ENCODE results near the gene ASB13. TPM values are rescaled to one million over a fixed set of nuclear protein-coding genes. Genes with fewer than 3 reads are reported as not detected.

The ASB13 gene
- total RNA-seq, 2 donors from 2014 or later: 0.41 to 14.3 TPM

DNA sequence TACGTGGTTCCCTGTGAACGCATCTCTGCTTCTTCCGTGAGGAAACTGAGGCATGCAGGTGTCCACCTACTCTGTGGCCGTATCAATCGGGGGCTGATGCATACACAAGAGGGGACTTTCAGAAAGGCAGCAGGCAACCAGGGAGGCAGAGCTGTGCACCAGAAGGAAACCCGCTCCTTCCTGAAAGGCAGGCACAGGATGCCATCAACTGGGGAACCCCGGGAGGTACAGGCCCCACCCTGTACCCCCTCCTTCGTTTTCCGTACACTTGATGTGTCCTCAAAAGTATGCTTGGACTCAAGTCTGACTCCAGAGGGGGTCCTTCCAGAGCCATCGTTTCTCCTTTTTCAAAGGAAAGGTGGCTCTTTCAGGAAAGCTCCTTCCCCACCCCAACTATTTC, 59.5 kb downstream of the ASB13 start:
- no peak for DNase-seq (ENCODE audit: low spot score in 2 of 2)
- H3K27ac Mint-ChIP-seq: no peak overlapping the region
- ATAC-seq: no peak
- no peaks in the 10 kb centered on the region for H3K9me3 Mint-ChIP-seq
- no peaks in the 10 kb centered on the region for H3K36me3 Mint-ChIP-seq

DNA sequence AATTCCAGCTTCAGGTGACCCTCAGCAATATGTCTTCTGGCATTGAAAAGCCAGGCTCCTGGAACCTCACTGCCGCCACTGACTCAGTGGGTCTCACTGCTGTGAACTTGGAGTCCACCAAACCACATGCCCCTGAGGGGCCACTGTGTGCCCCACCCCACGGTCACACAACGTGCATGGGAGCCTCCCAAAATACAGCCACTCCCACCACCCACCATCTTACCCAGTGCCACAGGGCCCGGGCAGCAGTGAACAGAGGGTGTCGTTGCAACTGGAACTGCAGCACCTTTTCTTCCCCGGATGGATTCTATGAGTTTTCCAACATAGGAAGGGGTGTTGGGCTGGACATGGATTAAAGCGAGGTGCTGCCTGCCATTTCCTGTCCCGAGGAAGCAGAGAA, 60.1 kb downstream of the ASB13 start:
- no peak overlapping the region for H3K27ac Mint-ChIP-seq
- ATAC-seq: no peak
- no peak for DNase-seq (ENCODE audit: low spot score in 2 of 2)
- no peaks in the 10 kb centered on the region for H3K9me3 Mint-ChIP-seq
- H3K36me3 Mint-ChIP-seq: no peaks in the 10 kb centered on the region

- no peak for ATAC-seq
Observed at GRCh38 chr10:5604961-5605360, 61.4 kb downstream of the ASB13 start.

GRCh38 chr10:5604236-5604925, 62.0 kb downstream of the ASB13 start:
- no peak for DNase-seq (ENCODE audit: low spot score in 2 of 2)
- Mint-ChIP-seq H3K36me3 (no peaks in the 10 kb centered on the region), H3K27ac (no peak overlapping the region), H3K9me3 (no peaks in the 10 kb centered on the region)
- ATAC-seq: no peak

More at GRCh38 chr10:5604961-5605360, 61.4 kb downstream of the ASB13 start:
- H3K36me3 Mint-ChIP-seq: no peaks in the 10 kb centered on the region
- H3K27ac Mint-ChIP-seq: no peak overlapping the region
- no peaks in the 10 kb centered on the region for H3K9me3 Mint-ChIP-seq
- DNase-seq (ENCODE audit: low spot score in 2 of 2): no peak

DNA sequence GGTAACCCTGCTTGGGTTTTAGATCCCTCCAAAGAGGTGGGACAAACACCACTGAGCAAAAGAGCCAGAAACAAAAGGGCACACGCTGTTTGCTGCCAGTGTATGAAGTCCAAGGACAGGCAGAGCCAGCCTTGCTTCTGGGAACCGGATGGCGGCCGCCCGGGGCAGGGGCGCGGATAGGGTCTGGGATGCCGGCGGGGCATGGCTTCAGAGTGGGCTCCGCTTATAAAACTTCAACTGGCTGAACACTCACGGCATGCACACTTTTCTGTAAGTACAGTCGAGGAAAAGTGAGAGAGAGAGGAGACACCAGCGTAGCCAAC, 62.6 kb downstream of the ASB13 start:
- no peak for DNase-seq (ENCODE audit: low spot score in 2 of 2)

DNA sequence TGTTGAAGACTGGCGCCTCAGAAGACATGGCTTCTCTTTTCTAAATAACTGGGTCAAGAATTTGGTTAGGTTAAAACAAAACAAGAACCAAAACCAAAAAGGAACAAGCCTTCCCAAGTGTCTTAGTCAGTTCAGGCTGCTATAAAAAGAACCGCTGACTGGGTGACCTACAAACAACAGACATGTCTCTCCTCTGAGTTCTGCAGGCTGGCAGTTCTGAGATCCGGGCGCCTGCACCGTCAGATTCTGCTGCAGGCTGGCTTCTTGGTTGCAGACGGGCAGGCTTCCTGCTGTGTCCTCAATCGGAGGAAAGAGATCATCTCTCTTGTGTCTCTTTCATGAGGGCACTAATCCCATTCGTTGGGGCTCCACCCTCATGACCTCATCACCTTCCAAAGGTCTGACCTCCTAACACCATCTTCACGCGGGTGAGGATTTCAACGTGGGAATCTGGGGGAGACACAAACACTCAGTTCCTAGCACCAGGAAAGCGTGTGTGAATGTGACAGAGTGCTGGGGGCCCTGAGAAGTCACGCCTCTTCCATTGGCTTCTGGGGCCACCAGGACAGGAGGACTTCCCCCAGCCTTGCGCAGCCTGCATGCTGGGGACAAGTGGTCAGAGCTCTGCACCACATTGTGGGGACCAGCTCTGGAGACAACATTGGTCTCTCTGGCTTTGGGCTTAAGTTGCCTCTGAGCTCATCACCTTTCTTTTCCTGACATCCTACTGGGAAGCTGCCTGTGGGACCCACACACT, 63.1 kb downstream of the ASB13 start:
- DNase-seq (ENCODE audit: low spot score in 2 of 2) (no peak), ATAC-seq (no peak)
- Mint-ChIP-seq H3K36me3 (no peaks in the 10 kb centered on the region), H3K9me3 (no peaks in the 10 kb centered on the region), H3K27ac (no peak overlapping the region)

More for the DNA sequence above, 62.6 kb downstream of the ASB13 start:
- H3K36me3 Mint-ChIP-seq: no peaks in the 10 kb centered on the region
- no peaks in the 10 kb centered on the region for H3K9me3 Mint-ChIP-seq
- no peak overlapping the region for H3K27ac Mint-ChIP-seq
- no peak for ATAC-seq

GRCh38 chr10:5601826-5602495, 64.4 kb downstream of the ASB13 start:
- Mint-ChIP-seq H3K9me3 (no peaks in the 10 kb centered on the region), H3K27ac (no peak overlapping the region), H3K36me3 (no peaks in the 10 kb centered on the region)
- ATAC-seq: no peak
- no peak for DNase-seq (ENCODE audit: low spot score in 2 of 2)

- no peak for ATAC-seq
- DNase-seq (ENCODE audit: low spot score in 2 of 2): no peak
- H3K36me3 Mint-ChIP-seq: no peaks in the 10 kb centered on the region
- H3K27ac Mint-ChIP-seq: no peak overlapping the region
- no peaks in the 10 kb centered on the region for H3K9me3 Mint-ChIP-seq
Observed at GRCh38 chr10:5600908-5601307, 65.5 kb downstream of the ASB13 start.

GRCh38 chr10:5599613-5600520, 66.5 kb downstream of the ASB13 start:
- ATAC-seq: no peak
- H3K9me3 Mint-ChIP-seq: no peaks in the 10 kb centered on the region
- no peaks in the 10 kb centered on the region for H3K36me3 Mint-ChIP-seq
- DNase-seq (ENCODE audit: low spot score in 2 of 2): no peak
- H3K27ac Mint-ChIP-seq: no peak overlapping the region

GRCh38 chr10:5598085-5598690, 68.2 kb downstream of the ASB13 start:
- peak overlapping the region in 1 of 2 donors; percentile 3 for H3K27ac Mint-ChIP-seq
- ATAC-seq: no peak

DNA sequence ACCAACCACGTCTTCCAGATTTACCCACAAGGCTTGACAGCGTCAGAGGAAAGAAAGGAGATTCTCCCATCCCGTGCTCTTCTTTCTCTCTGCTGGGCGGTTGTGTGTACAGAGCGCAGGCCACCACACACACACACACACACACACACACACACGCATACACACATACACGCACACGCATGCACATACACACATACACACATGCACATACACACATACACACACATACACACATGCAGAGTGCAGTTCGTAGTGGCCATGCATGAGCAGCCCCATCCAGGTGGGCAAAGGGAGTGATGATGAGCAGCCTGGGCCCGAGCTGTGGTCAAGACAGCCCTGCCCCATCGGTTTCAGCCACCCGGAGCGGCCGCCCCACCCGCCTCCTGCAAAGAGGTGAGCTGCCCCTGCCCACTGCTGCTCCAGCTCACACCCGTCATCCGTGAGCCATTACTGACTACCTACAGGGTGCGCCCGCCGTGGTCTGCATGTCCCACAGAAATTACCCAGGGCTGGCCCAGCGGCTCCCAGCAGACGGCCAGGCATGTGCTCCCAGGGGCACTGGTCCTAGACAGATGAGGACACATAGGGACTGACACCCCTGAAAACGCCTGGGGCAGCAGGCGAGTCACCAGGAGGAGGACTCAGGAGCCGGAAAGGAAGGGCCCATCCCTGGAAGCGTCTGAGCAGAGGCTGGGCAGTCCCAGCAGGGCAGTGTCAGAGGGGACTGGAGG, 69.6 kb downstream of the ASB13 start:
- Mint-ChIP-seq H3K27ac (no peak overlapping the region), H3K9me3 (no peaks in the 10 kb centered on the region), H3K36me3 (no peaks in the 10 kb centered on the region)
- ATAC-seq (no peak), DNase-seq (ENCODE audit: low spot score in 2 of 2) (no peak)

More at GRCh38 chr10:5598085-5598690, 68.2 kb downstream of the ASB13 start:
- no peak for DNase-seq (ENCODE audit: low spot score in 2 of 2)
- no peaks in the 10 kb centered on the region for H3K9me3 Mint-ChIP-seq
- no peaks in the 10 kb centered on the region for H3K36me3 Mint-ChIP-seq

DNA sequence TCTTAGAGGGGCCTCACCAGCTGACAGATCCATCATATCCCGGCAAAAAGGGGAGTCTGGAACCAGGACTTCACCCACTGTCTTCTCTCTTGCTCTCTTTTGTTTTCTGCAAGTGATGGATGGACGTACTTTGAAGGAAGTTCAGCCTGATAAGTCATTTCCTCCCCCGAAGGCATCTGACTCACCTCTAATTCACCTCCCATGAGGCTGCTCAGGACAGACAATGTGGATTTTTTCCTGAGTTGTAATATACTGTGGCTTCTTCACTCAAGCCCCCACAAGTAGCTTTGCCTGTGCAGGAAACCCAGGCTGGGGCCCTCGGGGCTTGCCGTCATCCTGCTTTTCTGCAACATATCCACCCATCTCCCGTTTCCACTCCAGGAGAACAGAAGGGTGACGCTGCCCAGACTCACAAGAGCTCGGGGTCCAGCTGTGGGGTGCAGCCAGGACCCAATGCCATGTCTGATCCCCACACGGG, 70.4 kb downstream of the ASB13 start:
- Mint-ChIP-seq H3K36me3 (no peaks in the 10 kb centered on the region), H3K9me3 (no peaks in the 10 kb centered on the region), H3K27ac (peak overlapping the region in 1 of 2 donors; percentile 75)
- no peak for DNase-seq (ENCODE audit: low spot score in 2 of 2)
- ATAC-seq: peak; percentile 54

GRCh38 chr10:5595591-5595990, 70.8 kb downstream of the ASB13 start:
- Mint-ChIP-seq H3K9me3 (no peaks in the 10 kb centered on the region), H3K36me3 (no peaks in the 10 kb centered on the region), H3K27ac (no peak overlapping the region)
- DNase-seq (ENCODE audit: low spot score in 2 of 2): no peak
- ATAC-seq: no peak

- no peak overlapping the region for H3K27ac Mint-ChIP-seq
- DNase-seq (ENCODE audit: low spot score in 2 of 2) (no peak), ATAC-seq (no peak)
Observed at GRCh38 chr10:5595095-5595494, 71.3 kb downstream of the ASB13 start.

GRCh38 chr10:5594271-5595049, 71.9 kb downstream of the ASB13 start:
- DNase-seq (ENCODE audit: low spot score in 2 of 2): no peak
- Mint-ChIP-seq H3K36me3 (no peaks in the 10 kb centered on the region), H3K9me3 (no peaks in the 10 kb centered on the region), H3K27ac (no peak overlapping the region)
- no peak for ATAC-seq

More at GRCh38 chr10:5595095-5595494, 71.3 kb downstream of the ASB13 start:
- Mint-ChIP-seq H3K36me3 (no peaks in the 10 kb centered on the region), H3K9me3 (no peaks in the 10 kb centered on the region)
